ENCODE measurements around the gene AOC2. TPM values are rescaled to one million over a fixed set of nuclear protein-coding genes. Genes with fewer than 3 reads are reported as not detected.

The AOC2 gene
- total and polyA plus RNA-seq, 10 of the 15 experiments (the other 5 are each of a cell fraction or from before 2014, with no cell fraction given) = 0.08 to 1.9 (median 0.62) TPM

DNA sequence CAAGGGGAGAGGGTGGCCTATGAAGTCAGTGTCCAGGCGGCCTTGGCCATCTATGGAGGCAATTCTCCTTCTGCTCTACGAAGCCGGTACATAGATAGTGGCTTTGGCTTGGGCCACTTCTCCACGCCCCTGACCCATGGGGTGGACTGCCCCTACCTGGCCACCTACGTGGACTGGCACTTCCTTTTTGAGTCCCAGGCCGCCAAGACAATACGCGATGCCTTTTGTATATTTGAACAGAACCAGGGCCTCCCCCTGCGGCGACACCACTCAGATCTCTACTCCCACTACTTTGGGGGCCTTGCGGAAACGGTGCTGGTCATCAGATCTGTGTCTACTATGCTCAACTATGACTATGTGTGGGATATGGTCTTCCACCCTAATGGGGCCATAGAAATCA lies 24.0 kb downstream of the AOC2 start (continued):
- TF ChIP-seq, protein P1, sequence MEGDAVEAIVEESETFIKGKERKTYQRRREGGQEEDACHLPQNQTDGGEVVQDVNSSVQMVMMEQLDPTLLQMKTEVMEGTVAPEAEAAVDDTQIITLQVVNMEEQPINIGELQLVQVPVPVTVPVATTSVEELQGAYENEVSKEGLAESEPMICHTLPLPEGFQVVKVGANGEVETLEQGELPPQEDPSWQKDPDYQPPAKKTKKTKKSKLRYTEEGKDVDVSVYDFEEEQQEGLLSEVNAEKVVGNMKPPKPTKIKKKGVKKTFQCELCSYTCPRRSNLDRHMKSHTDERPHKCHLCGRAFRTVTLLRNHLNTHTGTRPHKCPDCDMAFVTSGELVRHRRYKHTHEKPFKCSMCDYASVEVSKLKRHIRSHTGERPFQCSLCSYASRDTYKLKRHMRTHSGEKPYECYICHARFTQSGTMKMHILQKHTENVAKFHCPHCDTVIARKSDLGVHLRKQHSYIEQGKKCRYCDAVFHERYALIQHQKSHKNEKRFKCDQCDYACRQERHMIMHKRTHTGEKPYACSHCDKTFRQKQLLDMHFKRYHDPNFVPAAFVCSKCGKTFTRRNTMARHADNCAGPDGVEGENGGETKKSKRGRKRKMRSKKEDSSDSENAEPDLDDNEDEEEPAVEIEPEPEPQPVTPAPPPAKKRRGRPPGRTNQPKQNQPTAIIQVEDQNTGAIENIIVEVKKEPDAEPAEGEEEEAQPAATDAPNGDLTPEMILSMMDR (IDR thresholded peaks at IDR 0.05 in 2 of 3, conservative IDR thresholded peaks at IDR 0.05 in 1 of 3; ENCODE audit: control insufficient read depth in 2 of 3, extremely low read depth in 1 of 3, insufficient read depth in 1 of 3, low read depth in 3 of 3, low read length in 3 of 3) = no peak
- TF ChIP-seq BCL11A (IDR thresholded peaks at IDR 0.05; ENCODE audit: low read depth, low read length) (no peak), RFX5 (IDR thresholded peaks at IDR 0.05; ENCODE audit: low read depth, low read length) (no peak), RUNX3 (IDR thresholded peaks at IDR 0.05; ENCODE audit: low read length) (no peak)
- TF ChIP-seq, protein P2, sequence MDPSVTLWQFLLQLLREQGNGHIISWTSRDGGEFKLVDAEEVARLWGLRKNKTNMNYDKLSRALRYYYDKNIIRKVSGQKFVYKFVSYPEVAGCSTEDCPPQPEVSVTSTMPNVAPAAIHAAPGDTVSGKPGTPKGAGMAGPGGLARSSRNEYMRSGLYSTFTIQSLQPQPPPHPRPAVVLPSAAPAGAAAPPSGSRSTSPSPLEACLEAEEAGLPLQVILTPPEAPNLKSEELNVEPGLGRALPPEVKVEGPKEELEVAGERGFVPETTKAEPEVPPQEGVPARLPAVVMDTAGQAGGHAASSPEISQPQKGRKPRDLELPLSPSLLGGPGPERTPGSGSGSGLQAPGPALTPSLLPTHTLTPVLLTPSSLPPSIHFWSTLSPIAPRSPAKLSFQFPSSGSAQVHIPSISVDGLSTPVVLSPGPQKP (IDR thresholded peaks at IDR 0.05; ENCODE audit: low read depth, low read length) = no peak

DNA sequence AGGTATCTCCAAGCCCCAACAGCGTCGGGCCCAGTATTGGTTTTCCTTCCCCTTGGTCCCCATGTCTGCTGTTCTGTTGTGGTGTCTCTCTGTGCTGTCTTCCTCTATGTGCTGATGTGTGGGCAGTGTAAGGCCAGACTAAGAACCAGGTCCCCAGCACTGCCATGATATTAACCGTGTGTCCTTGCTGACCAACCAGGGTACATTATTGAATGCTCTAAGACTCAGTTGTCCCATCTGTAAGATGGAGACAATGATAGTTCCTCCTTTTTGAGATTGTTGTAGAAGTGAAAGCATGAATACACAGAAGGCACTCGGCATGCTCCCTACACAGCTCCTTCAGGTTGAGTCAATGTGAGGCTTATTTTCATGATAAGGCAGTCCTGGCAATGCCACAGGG lies 27.3 kb downstream of the AOC2 start:
- Histone ChIP-seq H3K27ac (ENCODE audit: control insufficient read depth, insufficient read depth) (no peak overlapping the region), H3K4me3 (no peak overlapping the region), H2AFZ (ENCODE audit: control insufficient read depth, low read depth, low read length) (no peak overlapping the region), H3K4me2 (ENCODE audit: control insufficient read depth, insufficient read depth) (no peak overlapping the region), H3K27me3 (replicated peaks in 1 of 2; ENCODE audit: control insufficient read depth in 2 of 2, insufficient read depth in 2 of 2, low read length in 1 of 2) (peaks cover 0 to 3% of the 10 kb centered on the region in 2 experiments; a peak in 1 of 4 replicates), H3K9ac (ENCODE audit: control insufficient read depth, insufficient read depth, low read length) (no peak overlapping the region), H3K4me1 (ENCODE audit: control insufficient read depth, insufficient read depth, low read length) (no peaks in the 10 kb centered on the region), H3K36me3 (ENCODE audit: control insufficient read depth in 2 of 2, insufficient read depth in 2 of 2, low read length in 1 of 2) (no peaks in the 10 kb centered on the region), H3K79me2 (ENCODE audit: control insufficient read depth, insufficient read depth, low read length) (no peaks in the 10 kb centered on the region), H4K20me1 (ENCODE audit: control insufficient read depth, insufficient read depth) (no peaks in the 10 kb centered on the region), H3K9me3 (replicated peaks; ENCODE audit: control insufficient read depth, insufficient read depth, low read length) (no peaks in the 10 kb centered on the region; the same call in 2 of the 3 replicates)
- FAIRE-seq = no peak
- TF ChIP-seq SMC3 (IDR thresholded peaks at IDR 0.05; ENCODE audit: borderline replicate concordance, low read length) = no peak
- TF ChIP-seq ZNF217 (IDR thresholded peaks at IDR 0.05) = no peak
- no peak for TF ChIP-seq GABPA (IDR thresholded peaks at IDR 0.05; ENCODE audit: low read depth)
- TF ChIP-seq, protein P3, sequence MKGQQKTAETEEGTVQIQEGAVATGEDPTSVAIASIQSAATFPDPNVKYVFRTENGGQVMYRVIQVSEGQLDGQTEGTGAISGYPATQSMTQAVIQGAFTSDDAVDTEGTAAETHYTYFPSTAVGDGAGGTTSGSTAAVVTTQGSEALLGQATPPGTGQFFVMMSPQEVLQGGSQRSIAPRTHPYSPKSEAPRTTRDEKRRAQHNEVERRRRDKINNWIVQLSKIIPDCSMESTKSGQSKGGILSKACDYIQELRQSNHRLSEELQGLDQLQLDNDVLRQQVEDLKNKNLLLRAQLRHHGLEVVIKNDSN (IDR thresholded peaks at IDR 0.05; ENCODE audit: borderline replicate concordance, extremely low read length, insufficient read depth, low read depth, low read length) = no peak
- TF ChIP-seq ASH2L (IDR thresholded peaks at IDR 0.05; ENCODE audit: borderline replicate concordance, low read depth) = no peak
- intact Hi-C loops (cut with micrococcal nuclease; ENCODE audit: unreplicated experiment) (no loop called here), in situ Hi-C loops (cut with MboI) (no loop called here)
- no peak for DNase-seq (ENCODE audit: low read depth, low spot score)
- ChIA-PET RAD21 (ENCODE audit: unreplicated experiment) (interaction anchor here (0.6 kb wide), 1 partner anchor 98 kb away, joined by 4 read pairs; no protein-coding TSS in a partner anchor), CTCF (no interaction called here), SMC1A (ENCODE audit: uncharacterized antibody, unreplicated experiment) (no interaction called here), POLR2A (no interaction called here)
- ATAC-seq = no peak
- no TSS peak for BruUV-seq (replicated peaks)
- 78% methylated on average over 4 of the region's 4 CpGs for WGBS (ENCODE audit: insufficient coverage, insufficient replicate concordance, low lambda C conversion rate, missing lambda C conversion rate)

Data from GM12878 (cell line).